Stimulated activated CD8-positive, alpha-beta memory T cell treated with anti-CD3 and anti-CD28 coated beads, Interleukin-12 subunit alpha, Interleukin-12 subunit beta, amount 100 ng/mL, for 4 hours (primary cell): Measurements from ENCODE around the gene FBXO31.

Source experiments
- DNase-seq: peaks from one replicate; pipeline ENCODE4 v3.0.0-alpha.2; 2020; ENCODE audit warnings: low read depth

The FBXO31 gene

DNA sequence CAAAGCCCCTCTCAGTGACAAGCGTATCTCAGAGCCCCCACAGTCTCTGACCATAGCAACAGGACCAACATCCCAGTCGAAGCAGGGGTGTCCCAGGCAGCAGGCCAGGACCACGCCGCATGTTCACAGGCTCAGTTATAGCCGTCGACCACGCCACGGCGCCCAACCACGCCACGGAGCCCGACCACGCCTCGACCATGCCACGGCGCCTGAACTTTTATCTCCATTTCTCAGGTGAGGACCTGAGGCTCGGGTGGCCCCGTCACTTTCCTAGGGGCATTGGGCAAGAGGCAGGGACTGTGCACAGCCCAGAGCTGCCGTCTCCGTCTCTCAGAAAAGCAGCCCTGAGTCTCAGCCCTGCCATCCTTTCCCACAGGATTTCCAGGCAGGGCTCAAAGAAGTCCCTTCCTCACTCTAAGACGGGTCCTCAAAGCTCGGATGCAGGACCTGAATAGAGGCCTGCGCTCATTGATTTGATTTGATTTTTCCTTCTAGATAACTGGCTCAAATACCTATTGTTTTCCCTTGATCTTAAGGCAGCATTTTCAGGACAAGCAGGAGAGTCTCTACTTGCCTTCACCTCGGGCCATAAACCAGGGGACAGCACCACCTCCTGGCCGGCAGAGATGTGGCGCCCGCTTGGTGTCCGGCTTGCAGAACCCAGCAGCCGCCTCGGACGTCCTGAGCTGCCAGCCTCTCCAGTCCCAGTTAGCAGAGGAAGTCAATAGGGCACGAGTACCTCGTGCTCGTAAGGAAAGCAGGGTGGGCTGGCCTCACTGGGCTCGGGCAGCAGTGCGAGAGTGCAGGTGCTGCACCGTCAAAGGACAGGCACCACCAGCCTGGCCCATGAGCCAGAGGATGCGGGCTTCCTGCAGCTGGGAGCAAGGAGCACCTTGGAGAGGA is 105.1 kb downstream of the FBXO31 start:
- DNase-seq: peak; percentile 5
